Mononuclear cell (primary cell): Measurements from ENCODE around the gene GPR149. TPM values are rescaled to one million over a fixed set of nuclear protein-coding genes. Genes with fewer than 3 reads are reported as not detected.

Experiments used
- H3K27me3 ChIP-seq: 2 replicates; pipeline ENCODE4 v1.6.0; 2011; ENCODE audit warnings: low read length, control low read depth; ENCODE audit not compliant: insufficient read depth
- H3K4me1 ChIP-seq: 2 replicates; pipeline ENCODE4 v1.5.1; 2011; ENCODE audit warnings: mild to moderate bottlenecking, low read length, control low read depth; ENCODE audit not compliant: insufficient read depth
- H3K4me3 ChIP-seq: 2 replicates; pipeline ENCODE4 v1.5.1; 2011; ENCODE audit warnings: mild to moderate bottlenecking, low read length, moderate library complexity
- H3K9me3 ChIP-seq: 2 replicates; pipeline ENCODE4 v1.5.1; 2011; ENCODE audit warnings: low read depth, mild to moderate bottlenecking, control low read depth, low read length
- total RNA-seq: library from RNA; depleted of rRNA; stranded (reverse); fragments of >200 nt; gene quantifications from one replicate; pipeline ENCODE4 v1.2.3, GENCODE V29; 2012

The GPR149 gene
- total RNA-seq, 1 donor = not detected

GRCh38 chr3:154314152-154314551 lies 115.8 kb downstream of the GPR149 start:
- Histone ChIP-seq H3K4me1 (peaks cover 13% of the 10 kb centered on the region), H3K27me3 (no peaks in the 10 kb centered on the region), H3K9me3 (no peaks in the 10 kb centered on the region), H3K4me3 (no peak overlapping the region)

DNA sequence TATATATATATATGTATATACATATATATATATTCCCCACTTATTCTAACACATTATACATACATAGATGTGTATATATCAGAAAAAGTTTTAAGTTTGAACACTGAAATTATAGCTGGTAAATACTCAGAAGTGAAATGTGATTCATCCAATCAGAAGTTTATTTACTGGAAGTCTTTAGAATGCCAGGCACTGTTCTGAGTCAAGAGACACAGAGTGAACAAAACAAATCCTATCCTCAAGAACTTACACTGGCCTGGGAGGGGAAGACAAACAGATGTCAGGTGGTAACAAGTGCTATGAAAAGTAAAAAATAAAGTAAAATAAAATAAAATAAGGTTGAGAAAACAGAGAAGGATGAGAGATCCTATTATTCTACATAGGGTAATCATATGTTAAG lies 119.2 kb downstream of the GPR149 start:
- H3K4me3 ChIP-seq = no peak overlapping the region
- H3K27me3 ChIP-seq = no peaks in the 10 kb centered on the region
- H3K9me3 ChIP-seq = no peaks in the 10 kb centered on the region
- H3K4me1 ChIP-seq = no peaks in the 10 kb centered on the region

GRCh38 chr3:154307363-154307762 lies 122.6 kb downstream of the GPR149 start:
- no peak overlapping the region for H3K4me3 ChIP-seq
- no peaks in the 10 kb centered on the region for H3K27me3 ChIP-seq
- H3K9me3 ChIP-seq = no peaks in the 10 kb centered on the region
- no peaks in the 10 kb centered on the region for H3K4me1 ChIP-seq

GRCh38 chr3:154304936-154305335 lies 125.1 kb downstream of the GPR149 start:
- no peaks in the 10 kb centered on the region for H3K9me3 ChIP-seq
- H3K4me3 ChIP-seq = no peak overlapping the region
- H3K27me3 ChIP-seq = no peaks in the 10 kb centered on the region
- no peaks in the 10 kb centered on the region for H3K4me1 ChIP-seq

DNA sequence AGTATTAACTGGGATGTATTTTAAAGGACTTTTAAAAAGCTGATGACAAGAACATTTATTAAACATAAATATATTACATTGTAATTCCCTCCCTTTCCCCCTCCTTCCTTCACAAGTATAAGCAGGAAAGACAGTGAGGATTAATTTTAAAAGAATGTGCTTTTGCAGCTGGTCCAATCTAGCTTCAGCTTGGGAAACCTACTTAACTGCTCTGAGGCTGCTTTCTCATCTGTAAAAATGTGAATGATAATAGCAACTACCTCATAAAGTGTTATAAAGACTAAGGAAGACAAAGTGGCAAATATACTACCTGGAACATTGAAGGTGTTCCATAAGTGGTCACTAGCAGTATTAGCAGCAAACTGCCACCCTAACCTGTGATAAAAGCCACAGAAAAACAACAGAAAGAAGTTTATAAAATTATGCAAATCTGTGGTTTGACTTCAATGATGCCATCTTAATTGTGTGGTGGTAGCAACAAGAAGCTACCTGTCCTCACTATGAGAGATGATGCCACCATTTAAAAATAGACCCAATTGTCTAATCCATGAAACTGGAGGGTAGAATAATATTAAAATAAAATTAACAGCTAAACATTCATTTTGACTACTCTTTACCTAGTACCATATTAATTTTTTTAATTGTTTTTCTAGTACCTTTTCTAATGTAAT lies 125.7 kb downstream of the GPR149 start:
- Histone ChIP-seq H3K4me1 (no peaks in the 10 kb centered on the region), H3K9me3 (no peaks in the 10 kb centered on the region), H3K4me3 (no peak overlapping the region), H3K27me3 (no peaks in the 10 kb centered on the region)

GRCh38 chr3:154301561-154301960 lies 128.4 kb downstream of the GPR149 start:
- Histone ChIP-seq H3K4me3 (no peak overlapping the region), H3K27me3 (no peaks in the 10 kb centered on the region), H3K4me1 (no peaks in the 10 kb centered on the region), H3K9me3 (no peaks in the 10 kb centered on the region)

DNA sequence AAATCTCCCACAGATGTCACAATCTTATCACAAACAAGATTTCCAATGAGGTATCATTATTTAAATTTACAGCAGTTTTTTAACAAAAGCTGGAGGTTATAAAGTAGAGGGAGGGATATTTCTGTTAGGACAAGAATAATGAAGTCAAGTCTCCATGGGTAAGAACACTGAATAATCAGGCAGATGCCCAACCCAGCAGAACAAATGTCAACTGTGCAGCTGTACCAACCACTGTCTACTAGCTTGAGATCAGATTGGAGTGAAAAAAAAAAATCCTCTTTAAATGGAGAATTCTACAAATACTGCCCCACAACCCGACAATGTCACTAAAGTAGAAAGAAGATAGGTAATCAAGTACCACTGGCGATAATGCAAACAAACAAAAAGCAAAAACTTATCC lies 136.0 kb downstream of the GPR149 start:
- Histone ChIP-seq H3K4me1 (no peaks in the 10 kb centered on the region), H3K4me3 (no peak overlapping the region), H3K9me3 (no peaks in the 10 kb centered on the region), H3K27me3 (no peaks in the 10 kb centered on the region)

DNA sequence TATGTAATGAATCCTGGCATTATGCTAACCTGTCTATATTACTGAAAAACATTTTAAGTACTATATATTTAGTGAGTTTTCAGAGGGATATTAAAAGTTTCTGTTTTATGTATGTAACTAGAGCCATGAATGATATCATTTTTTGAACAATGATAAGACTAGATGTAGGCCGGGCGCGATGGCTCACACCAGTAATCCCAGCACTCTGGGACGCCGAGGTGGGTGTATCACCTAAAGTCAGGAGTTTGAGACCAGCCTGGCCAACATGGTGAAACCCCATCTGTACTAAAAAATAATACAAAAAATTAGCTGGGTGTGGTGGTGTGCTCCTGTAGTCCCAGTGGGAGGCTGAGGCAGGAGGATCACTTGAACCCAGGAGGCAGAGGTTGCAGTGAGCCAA lies 139.8 kb downstream of the GPR149 start:
- Histone ChIP-seq H3K4me3 (no peak overlapping the region), H3K4me1 (no peaks in the 10 kb centered on the region), H3K9me3 (no peaks in the 10 kb centered on the region), H3K27me3 (no peaks in the 10 kb centered on the region)

Other genes starting within 250 kb of the GPR149 start
- 117 TPM for gene DHX36, start 105.7 kb downstream of the GPR149 start, total RNA-seq